Glutamatergic neuron (in vitro differentiated cells): ENCODE data around the gene SLC35E1. TPM values are rescaled to one million over a fixed set of nuclear protein-coding genes. Genes with fewer than 3 reads are reported as not detected.

Source experiments
- DNase-seq: peaks from one replicate; pipeline ENCODE4 v3.0.0; 2022
- H3K27ac Mint-ChIP-seq: one replicate; pipeline ENCODE4 v1.8.0; 2020; ENCODE audit warnings: mild to moderate bottlenecking, mixed read lengths, inconsistent platforms; ENCODE audit not compliant: unreplicated experiment
- H3K27me3 Mint-ChIP-seq: one replicate; pipeline ENCODE4 v1.8.0; 2020; ENCODE audit warnings: mild to moderate bottlenecking, moderate library complexity, mixed read lengths, inconsistent platforms; ENCODE audit not compliant: unreplicated experiment
- H3K36me3 Mint-ChIP-seq: one replicate; pipeline ENCODE4 v1.8.0; 2020; ENCODE audit warnings: mild to moderate bottlenecking, mixed read lengths, inconsistent platforms; ENCODE audit not compliant: unreplicated experiment
- H3K4me1 Mint-ChIP-seq: one replicate; pipeline ENCODE4 v1.8.0; 2020; ENCODE audit warnings: mild to moderate bottlenecking, low read depth, mixed read lengths, inconsistent platforms; ENCODE audit not compliant: unreplicated experiment
- H3K4me3 Mint-ChIP-seq: one replicate; pipeline ENCODE4 v1.8.0; 2020; ENCODE audit warnings: mild to moderate bottlenecking, mixed read lengths, inconsistent platforms; ENCODE audit not compliant: unreplicated experiment
- H3K9me3 Mint-ChIP-seq: one replicate; pipeline ENCODE4 v1.8.0; 2020; ENCODE audit warnings: mild to moderate bottlenecking, moderate library complexity, mixed read lengths, inconsistent platforms; ENCODE audit not compliant: unreplicated experiment
- CTCF ChIP-seq: fragments of 200-600 bp; sonication (generic); IDR thresholded peaks from one replicate; pipeline ENCODE4 v1.5.0; 2021; ENCODE audit not compliant: partially characterized antibody, unreplicated experiment
- total RNA-seq: library from RNA; stranded (reverse); fragmentation: NEBNext Ultra II Directional; extraction: Animal tissue kit (Norgen Biotek cat#: 25700); gene quantifications from one replicate; pipeline ENCODE4 v1.2.1, GENCODE V29; 2021; ENCODE audit not compliant: unreplicated experiment

SLC35E1 gene
- total RNA-seq, 1 donor from 2014 or later = 31.9 TPM

DNA sequence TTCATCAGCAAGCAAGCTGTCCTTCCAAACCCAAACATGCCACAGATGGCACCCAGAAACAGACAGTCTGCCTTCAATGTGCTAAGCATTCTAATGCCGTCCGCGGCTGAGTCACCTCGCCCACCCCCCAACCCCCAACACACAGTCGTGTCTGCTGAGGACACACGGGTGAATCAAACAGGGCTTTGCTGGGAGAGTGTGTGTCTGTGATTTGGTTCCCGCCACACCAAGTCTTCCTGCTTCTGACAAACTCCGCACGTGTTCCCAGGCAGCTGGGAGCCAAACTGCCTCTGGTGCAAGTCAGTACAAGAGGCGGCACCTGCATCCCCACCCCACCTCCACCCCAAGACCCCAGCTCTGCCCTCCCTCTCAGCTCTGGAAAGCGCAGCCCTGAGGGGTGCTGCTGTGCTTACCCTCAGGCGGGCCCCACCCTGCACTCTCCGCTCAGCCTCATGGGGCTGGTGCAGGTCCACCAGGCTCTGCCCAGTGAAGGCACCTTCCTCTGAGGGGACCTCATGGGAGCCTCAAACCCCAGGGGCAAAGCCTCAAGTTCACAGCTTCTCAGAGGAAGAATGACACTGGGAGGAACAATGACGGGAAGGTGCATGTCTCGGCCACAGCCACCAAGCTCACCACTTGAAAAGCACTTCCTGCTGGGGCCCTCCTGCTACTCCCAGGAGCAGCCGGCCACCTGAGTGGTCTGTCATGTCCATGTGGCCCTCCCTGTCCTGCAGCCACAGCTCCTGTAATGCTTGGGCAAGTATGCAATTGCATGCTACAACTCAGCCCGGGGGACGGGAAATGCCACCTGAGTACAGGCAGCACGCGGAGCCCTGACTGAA, 15.0 kb upstream of the SLC35E1 start:
- Mint-ChIP-seq H3K27ac (peak overlapping the region; percentile 94), H3K4me1 (peaks cover 70% of the 10 kb centered on the region), H3K27me3 (peaks cover 5% of the 10 kb centered on the region), H3K36me3 (no peaks in the 10 kb centered on the region), H3K9me3 (peaks cover 10% of the 10 kb centered on the region), H3K4me3 (peak overlapping the region; percentile 68)
- TF ChIP-seq CTCF = no peak
- no peak for DNase-seq

DNA sequence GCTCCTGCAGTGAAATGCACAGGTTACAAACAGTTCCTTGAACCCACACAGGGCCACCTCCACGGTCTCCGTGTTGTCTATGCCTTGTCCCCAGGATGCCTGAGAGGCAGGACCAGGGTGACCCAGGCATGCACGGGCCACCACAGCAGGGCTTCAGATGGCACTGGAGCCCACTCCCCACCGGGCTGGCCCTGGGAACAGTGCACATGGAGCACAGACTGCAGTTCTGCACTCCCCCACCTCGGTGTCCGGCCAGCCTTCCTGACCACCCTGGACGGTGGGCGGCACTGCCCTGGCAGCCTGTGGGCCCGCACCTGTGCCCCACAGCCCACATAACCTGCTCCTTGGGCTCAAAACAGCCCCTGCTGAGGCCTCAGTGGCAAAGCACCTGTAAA, 14.3 kb upstream of the SLC35E1 start:
- Mint-ChIP-seq H3K27ac (peak overlapping the region; percentile 94), H3K36me3 (no peaks in the 10 kb centered on the region), H3K9me3 (peaks cover 12% of the 10 kb centered on the region), H3K4me3 (no peak overlapping the region), H3K27me3 (peaks cover 5% of the 10 kb centered on the region), H3K4me1 (peaks cover 68% of the 10 kb centered on the region)
- DNase-seq = no peak
- no peak for TF ChIP-seq CTCF

GRCh38 chr19:16585808-16586476, 13.7 kb upstream of the SLC35E1 start:
- TF ChIP-seq CTCF = no peak
- no peak for DNase-seq
- Mint-ChIP-seq H3K27ac (peak overlapping the region; percentile 94), H3K27me3 (peaks cover 3% of the 10 kb centered on the region), H3K9me3 (peaks cover 13% of the 10 kb centered on the region), H3K4me1 (peaks cover 65% of the 10 kb centered on the region), H3K4me3 (peak overlapping the region; percentile 80), H3K36me3 (no peaks in the 10 kb centered on the region)

GRCh38 chr19:16585094-16585801, 13.0 kb upstream of the SLC35E1 start:
- peak overlapping the region; percentile 94 for H3K27ac Mint-ChIP-seq
- DNase-seq = no peak
- peak overlapping the region; percentile 80 for H3K4me3 Mint-ChIP-seq
- peaks cover 67% of the 10 kb centered on the region for H3K4me1 Mint-ChIP-seq
- TF ChIP-seq CTCF = no peak
- peaks cover 14% of the 10 kb centered on the region for H3K9me3 Mint-ChIP-seq
- H3K36me3 Mint-ChIP-seq = no peaks in the 10 kb centered on the region
- peaks cover 3% of the 10 kb centered on the region for H3K27me3 Mint-ChIP-seq
